NT2/D1 (cell line): ENCODE data around the gene ZPBP.

Experiments
- YY1 ChIP-seq: IDR thresholded peaks from 2 replicates; pipeline ENCODE4 v1.6.1; 2011; ENCODE audit not compliant: insufficient read length, insufficient read depth
- ZNF274 ChIP-seq: IDR thresholded peaks from 2 replicates; pipeline ENCODE4 v1.6.1; 2011; ENCODE audit warnings: mild to moderate bottlenecking, low read depth, low read length

DNA sequence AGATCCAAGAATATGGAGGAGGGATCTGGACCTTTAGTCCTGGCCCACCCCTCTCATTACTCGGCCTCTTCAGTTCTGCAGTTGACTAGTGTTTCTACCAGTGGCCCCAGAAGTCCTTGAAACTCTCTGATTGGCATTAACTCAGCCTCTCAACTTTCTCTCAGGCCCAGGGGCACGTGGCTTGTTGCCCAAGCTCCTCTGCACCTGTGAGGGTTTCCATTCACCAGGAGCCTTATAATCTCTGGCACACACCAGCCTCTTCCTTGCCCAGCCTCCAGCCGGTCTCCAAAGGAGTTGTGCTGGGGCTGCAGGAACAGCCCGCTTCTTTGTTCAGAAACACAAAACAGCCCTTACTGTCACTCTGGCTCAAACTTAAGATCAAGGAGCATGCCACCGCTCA, 47.6 kb upstream of the ZPBP start:
- TF ChIP-seq YY1 (no peak), ZNF274 (no peak)
